C4-2B (cell line): Measurements from ENCODE around the gene PPP2R5B.

ENCODE experiments used
- ZFX ChIP-seq: fragments of 450-650 bp; IDR thresholded peaks from 2 replicates; pipeline ENCODE4 v1.6.1; 2017
- TF ChIP-seq, protein P1 (sequence below): fragments of 450-650 bp; conservative IDR thresholded peaks from 2 replicates; pipeline ENCODE4 v1.5.1; 2017; ENCODE audit warnings: mild to moderate bottlenecking

DNA sequence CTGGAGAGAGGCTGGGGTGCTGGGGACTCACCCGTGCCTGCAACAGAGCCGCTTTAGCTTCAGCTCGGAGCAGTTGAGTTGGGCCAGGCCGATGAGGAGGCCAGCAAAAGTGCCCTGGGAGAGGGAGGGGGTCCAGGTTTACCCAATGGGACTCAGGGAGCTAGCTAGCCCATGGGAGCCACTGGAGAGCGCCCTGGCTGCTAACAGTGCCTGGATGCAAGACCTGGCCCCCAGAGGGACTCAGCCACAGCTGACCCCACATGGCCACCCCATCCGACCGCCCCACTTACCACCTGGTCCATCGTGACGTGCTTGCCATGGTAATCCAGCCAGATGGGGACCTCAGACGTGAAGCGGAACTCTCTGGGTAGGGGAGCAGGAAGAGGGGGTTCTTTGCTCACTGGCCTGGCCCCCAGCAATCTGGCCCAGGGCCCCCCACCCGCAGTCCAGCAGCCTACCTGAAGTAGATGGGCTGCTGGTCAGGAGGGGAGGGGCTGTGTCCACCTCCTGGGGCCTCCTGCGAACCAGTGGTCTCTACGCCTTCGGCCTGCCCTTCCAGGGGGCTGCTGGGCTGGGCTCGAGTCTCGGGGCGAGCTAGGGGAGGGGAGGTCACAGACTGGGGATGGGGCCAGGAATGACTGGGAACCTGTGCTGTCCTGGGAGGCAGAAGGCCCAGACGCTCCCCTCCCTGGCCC, 27.0 kb upstream of the PPP2R5B start:
- TF ChIP-seq, protein P1, sequence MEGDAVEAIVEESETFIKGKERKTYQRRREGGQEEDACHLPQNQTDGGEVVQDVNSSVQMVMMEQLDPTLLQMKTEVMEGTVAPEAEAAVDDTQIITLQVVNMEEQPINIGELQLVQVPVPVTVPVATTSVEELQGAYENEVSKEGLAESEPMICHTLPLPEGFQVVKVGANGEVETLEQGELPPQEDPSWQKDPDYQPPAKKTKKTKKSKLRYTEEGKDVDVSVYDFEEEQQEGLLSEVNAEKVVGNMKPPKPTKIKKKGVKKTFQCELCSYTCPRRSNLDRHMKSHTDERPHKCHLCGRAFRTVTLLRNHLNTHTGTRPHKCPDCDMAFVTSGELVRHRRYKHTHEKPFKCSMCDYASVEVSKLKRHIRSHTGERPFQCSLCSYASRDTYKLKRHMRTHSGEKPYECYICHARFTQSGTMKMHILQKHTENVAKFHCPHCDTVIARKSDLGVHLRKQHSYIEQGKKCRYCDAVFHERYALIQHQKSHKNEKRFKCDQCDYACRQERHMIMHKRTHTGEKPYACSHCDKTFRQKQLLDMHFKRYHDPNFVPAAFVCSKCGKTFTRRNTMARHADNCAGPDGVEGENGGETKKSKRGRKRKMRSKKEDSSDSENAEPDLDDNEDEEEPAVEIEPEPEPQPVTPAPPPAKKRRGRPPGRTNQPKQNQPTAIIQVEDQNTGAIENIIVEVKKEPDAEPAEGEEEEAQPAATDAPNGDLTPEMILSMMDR, result no peak
- TF ChIP-seq ZFX, result no peak
